NCI-H345 (cell line): ENCODE results near the gene TOMT.
A peak's percentile ranks its signal among the peaks of the same experiment; 100 is the strongest.

Experiments
- DNase-seq: peaks from one replicate; lab custom pipeline; 2025; lab: John Stamatoyannopoulos, UW

TOMT gene

GRCh38 chr11:72088076-72088808, 17.5 kb upstream of the TOMT start:
- DNase-seq: no peak

DNA sequence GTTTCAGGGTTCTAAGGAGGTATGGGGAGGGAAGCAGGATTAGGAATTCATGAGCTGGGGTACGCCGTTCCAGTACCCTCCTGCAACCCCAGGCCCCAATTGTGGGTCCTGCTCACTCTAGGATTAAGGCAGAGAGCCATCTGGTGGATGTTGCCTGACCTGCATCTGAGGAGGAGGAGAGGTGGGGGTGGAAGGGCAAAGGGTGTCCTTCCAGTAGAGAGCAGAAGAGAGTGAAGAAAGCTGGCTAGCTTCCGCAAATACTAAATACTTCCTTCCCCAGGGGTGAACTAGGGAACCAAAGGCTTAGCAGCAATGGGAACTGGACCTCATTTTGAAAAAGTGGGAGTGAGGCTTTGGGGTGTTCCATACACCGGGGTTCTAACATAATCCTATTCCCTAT, 14.4 kb upstream of the TOMT start:
- DNase-seq: peak; percentile 50

GRCh38 chr11:72098741-72099140, 7.0 kb upstream of the TOMT start:
- no peak for DNase-seq

GRCh38 chr11:72100009-72100408, 5.7 kb upstream of the TOMT start:
- no peak for DNase-seq

GRCh38 chr11:72100462-72100861, 5.3 kb upstream of the TOMT start:
- DNase-seq: no peak

DNA sequence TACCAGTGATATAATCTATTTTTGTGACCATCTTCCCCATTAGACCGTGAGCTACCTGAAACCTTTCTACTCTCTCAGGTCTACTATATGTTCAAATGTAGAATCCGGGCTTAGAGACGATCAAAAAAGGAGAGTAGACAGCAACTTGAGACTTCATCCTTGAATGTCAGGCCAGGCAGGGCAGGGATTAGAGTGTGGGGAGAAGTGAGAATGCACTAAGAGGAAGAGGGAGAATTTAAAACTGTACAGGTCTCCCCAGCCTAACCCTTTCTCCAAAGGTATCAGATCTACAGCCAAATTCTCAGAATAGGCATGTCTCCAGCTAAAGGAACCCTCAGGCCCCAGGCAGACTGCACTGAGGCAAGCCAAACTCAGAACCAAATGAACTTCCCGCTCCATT, 3.6 kb upstream of the TOMT start:
- no peak for DNase-seq

GRCh38 chr11:72102631-72102945, 3.1 kb upstream of the TOMT start:
- no peak for DNase-seq

- peak; percentile 99 for DNase-seq
Measured at GRCh38 chr11:72102946-72103753, 2.6 kb upstream of the TOMT start, which contains the start of gene LAMTOR1. TSS of gene LAMTOR1 (minus strand) at chr11:72103297. CDS start at chr11:72103224, 73 bp downstream.

DNA sequence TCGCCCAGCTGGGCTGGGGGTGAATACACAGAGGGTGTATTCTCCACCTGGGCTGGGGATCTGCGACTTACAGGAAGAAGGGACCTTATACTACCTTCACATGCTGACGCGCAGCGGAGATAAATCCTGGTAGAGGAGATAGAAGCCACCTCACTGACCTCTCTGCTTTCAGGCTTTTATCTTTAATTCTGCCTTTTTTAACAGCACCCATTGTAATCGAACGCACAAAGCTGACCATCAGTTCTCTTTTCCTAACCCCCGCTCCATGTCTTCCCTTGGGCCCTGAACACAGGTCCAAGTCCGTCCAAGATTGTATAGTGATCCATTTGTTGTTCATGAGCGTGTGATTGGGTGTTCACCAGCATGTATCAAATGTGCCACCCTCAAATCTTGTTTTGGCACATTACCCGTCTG, 2.0 kb upstream of the TOMT start:
- DNase-seq: no peak

DNA sequence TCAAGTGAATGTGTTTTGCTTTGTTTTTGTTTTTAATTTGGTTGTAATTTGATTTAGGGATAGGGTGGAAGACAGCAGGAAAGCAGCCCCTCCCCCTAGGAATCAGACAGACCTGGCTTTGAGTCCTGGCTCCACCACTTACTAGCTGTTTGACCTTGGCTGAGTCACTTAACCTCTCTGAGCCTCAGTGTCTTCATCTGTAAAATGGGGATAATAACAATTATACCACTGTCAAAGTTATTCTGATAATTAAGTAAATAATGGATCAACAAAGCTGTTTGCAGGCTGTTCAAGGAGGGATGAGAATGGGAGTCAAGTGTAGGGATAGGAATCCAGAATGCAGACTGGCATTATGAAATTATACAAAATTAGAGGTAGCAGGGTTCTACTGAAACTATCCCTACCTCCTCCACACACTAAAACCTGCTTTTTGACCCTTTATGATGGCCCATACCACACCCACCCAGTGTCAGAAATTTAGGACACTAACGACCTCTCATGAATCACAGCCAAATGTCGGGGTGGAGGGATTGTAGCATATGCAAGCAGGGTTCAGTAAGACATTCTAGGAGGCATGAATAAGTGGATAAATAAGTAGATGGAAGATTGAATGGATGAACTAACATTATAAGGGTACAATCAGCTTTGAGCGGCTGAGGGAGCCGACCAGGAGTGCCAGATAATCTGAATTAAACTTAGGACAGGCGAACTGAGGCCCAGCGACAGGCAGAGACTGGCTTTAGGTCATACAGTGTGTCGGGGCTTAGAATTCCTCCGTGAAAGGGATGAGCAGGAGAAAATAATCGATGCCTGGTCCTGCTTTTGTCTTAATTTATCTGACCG, 5.8 kb downstream of the TOMT start:
- no peak for DNase-seq

DNA sequence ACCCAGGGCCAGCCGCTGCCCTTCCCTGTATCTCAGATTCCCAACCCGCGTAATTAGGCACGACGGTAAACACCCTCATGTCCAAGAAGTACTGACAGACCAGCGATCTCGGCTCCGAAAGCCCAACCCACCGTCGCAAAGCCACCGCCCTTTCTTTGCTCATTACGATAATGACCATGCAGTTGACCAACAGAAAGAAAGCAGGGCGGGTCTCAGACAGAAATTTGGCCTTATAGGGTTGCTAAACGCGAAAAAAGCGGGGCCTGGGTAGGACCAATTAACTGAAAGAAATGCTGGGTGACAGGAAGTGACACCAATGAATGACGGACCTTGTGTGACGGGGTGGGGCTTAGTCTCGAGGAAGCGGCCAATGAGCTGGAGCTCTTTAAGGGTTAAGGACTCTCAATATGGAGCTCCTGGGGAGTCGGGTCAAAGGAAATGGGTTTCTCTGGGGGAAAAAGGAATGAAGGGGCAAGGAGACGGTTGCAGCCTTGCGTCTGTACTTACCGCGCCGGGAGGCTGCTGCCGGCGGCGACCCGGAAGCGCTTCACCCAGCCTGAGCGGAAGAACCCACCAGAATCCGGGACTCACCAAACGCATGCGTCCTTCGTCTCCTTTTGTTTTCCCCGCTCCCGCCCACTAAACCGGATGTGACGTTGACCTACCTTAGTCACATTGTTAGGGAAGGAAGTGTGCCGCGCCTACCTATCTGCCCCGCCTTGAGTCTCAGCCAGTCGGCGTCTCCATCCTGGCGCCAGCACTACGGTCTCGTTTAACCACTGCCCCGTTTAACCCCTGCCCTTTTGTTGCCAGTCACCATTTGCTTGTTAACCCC, 6.6 kb downstream of the TOMT start, which contains the start of gene ANAPC15:
Gene ANAPC15, minus strand, starts transcription at position 553 of the 835 bp plus-strand sequence. CDS start 1,419 bp downstream, outside the sequence.
- DNase-seq: peak; percentile 99

- DNase-seq: no peak
Measured at GRCh38 chr11:72112978-72113808, 7.5 kb downstream of the TOMT start.

DNA sequence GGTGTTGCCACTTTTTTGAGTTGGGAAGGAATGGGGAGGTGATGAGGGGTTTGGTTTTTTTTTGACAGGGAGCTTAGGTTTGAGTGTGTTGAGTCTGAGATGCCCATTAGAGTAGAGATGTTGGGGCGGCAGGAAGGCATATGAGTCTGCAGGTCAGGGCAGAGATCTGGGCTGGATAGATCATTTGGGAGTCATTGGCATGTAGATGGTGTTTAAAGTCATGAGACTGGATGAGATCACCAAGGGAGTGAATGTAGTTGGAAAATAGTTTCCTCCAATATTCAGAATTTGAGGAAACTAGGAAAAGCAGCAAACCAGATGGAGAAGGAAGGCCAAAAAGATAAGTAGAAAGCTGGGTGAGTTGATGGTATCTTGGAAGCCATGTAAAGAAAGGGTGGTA, 8.8 kb downstream of the TOMT start:
- no peak for DNase-seq

DNA sequence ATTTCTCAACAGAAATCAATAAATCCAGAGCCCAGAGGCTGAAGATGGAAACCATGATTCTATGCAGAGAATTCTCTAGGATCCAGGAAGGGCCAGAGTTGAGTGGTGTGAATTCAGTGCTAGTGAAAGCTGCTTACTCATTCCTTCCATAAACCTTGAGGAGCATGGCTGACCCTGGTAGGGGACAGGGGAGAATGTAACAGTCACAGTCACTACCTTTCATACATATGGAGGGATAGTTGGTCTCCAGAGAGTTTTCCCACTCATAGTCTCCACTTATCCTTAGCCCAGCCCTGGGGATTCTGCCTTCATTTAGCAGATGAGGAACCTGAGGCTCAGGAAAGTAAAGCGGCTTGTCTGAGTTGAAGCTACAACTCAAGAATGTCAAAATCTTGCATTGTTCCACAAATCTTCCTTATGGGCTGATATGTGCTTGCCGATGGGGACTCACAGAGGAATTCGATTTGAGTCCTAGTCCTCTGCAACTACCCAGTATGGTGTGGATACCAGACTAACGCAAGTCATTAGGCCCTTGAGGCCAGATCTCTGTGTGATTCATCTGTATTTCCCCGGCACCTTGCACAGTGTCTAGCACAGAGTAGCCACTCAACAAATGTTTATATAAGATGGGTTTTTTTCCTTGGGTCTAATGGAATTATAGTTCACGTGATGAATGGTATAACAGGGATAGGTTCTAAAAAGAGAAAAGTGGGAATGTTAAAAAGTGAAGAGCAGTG, 10.5 kb downstream of the TOMT start:
- no peak for DNase-seq

DNA sequence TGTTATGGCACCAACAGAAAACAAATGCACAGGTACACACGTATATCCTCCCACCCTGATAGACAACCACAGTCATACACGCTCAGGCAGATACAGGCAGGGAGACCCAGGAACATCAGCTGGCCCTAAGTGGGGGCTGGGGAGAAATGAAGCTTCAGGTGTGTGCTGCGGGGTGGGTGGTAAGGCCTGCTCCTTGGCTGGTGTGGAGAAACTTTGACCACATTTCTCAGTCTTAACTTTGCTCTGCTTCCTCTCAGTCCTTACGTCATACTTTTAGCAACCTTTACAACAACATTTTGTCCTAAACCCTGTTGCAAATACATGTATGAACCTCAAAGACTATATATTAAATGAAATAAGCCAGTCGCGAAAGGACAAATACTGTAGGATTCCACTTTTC, 13.5 kb downstream of the TOMT start:
- no peak for DNase-seq

DNA sequence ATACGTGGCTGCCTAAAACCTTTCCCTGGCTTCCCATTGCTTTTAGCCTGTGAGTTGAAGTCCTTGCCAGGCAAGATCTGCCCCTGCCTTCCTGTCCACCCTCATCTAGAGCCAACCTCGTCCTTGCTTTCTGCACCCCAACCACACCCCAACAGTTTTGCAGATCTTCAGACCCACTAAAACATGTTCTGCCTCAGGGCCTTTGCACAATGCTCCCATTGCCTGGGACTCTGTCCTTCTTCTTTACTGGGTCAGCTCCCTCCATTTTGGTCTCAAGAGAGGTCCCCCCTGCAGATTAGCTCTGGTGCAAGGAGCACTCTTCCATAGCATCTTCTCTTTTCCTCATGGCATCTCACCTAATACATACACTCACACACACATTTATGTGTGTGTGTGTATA, 15.2 kb downstream of the TOMT start:
- DNase-seq: no peak

DNA sequence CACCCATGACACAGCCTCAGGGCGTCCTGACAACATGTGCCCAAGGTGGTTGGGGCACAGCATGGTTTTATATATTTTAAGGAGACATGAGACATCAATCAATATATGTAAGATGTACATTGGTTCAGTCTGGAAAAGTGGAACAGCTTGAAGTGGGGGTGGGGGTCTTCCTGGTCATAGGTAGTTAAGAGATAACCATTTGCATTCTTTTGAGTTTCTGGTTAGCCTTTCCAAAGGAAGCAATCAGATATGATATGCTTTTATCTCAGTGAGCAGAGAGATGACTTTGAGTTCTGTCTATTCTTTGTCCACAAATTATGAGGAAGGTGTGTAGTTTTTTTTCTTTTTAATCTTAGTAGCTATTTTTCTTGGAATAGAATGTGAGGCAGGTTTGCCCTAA, 16.9 kb downstream of the TOMT start:
- no peak for DNase-seq

DNA sequence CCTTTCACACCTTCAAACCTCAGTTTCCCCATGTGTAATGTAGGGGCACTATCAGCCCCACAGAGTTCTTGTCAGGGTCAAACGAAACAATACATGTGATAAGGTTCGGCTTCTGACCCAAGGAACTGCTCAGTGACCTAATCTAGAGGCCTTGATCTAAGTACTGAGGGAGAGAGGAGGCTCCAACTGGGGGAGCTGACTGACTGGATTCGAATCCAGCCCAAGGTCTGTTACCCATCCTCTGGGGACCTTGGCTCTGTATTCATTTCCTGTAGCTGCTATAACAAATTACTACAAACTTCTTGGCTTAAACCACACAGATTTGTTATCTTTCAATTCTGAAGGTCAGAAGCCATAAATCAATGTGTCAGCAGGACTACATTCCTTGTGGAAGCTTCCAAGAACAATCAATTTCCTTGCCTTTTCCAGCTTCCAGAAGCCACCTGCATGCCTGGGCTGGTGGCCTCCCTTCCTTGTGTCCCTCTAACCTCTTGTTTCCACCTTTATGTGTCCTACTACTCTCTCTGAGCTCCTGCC, 17.5 kb downstream of the TOMT start:
- DNase-seq: no peak

DNA sequence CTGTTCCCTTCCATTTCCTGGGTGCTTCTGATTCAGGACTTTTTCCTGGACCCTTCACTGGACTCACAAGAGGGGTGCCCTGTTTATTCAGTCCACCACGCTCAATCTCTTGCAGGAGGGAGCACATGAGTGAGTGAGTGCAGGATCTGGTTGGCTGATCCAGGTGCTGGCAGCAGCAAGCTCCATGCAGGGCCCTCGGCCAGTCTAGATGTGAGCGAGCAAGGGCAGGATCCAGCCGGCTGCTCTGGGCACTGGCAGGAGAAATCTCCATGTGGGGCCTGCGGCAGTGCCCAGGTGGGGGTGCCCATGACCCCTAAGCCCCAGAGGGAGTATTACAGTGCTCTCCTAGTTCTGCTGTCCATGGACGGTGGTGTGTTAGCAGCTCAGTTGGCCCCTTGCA, 18.3 kb downstream of the TOMT start:
- no peak for DNase-seq

DNA sequence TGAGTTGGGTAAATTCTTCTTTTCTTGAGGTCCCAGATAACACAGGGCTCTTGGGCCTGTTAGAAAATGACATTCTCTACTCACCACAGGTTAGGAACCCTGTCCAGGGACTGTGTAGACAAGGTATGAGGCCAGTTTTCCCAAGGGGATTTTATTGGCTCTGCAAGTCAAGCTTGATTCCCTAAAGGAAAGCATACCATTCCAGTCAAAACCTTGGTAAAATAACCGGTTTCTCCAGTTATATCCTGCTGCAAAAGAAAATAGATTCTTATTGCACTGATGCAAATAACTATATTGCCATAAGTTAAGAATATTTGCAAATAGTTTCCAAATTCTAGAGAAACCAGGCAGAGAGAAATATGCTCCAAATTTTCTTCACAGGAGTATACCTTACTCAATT, 20.2 kb downstream of the TOMT start:
- no peak for DNase-seq
